ENCODE data around the gene LSAMP.

Gene LSAMP

GRCh38 chr3:116053017-116053416 is 392.3 kb downstream of the LSAMP start:
- no peak for DNase-seq (ENCODE audit: low read depth in 2 of 2)

- DNase-seq (ENCODE audit: low read depth in 2 of 2): no peak
Observed at GRCh38 chr3:116052602-116053001, 392.7 kb downstream of the LSAMP start.

DNA sequence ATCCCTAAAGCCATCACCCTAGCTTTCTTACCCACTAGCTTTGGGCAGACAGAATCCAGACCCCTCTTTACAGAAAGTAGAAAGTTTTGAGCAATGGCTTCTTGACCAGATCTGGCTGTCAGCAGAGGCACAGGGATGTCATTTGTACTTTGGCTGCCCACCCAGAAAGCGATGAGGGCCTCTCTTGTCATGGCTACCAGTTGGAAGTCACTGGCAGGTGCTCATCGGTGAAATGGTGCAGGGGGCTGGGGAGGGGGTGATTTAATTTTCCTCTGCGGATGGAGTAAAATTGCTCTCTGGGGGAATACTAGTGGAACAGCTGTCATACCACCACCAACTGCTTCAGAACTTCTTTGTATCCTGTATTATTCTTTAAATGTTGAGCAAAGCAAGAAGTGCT is 393.7 kb downstream of the LSAMP start:
- no peak for DNase-seq (ENCODE audit: low read depth in 2 of 2)

GRCh38 chr3:116051040-116051439 is 394.2 kb downstream of the LSAMP start:
- no peak for DNase-seq (ENCODE audit: low read depth in 2 of 2)

- DNase-seq (ENCODE audit: low read depth in 2 of 2): no peak
Observed at GRCh38 chr3:116050311-116050915, 394.9 kb downstream of the LSAMP start.

- no peak for DNase-seq (ENCODE audit: low read depth in 2 of 2)
Observed at GRCh38 chr3:116048991-116049390, 396.3 kb downstream of the LSAMP start.

- DNase-seq (ENCODE audit: low read depth in 2 of 2): no peak
Observed at GRCh38 chr3:116046350-116046749, 398.9 kb downstream of the LSAMP start.

DNA sequence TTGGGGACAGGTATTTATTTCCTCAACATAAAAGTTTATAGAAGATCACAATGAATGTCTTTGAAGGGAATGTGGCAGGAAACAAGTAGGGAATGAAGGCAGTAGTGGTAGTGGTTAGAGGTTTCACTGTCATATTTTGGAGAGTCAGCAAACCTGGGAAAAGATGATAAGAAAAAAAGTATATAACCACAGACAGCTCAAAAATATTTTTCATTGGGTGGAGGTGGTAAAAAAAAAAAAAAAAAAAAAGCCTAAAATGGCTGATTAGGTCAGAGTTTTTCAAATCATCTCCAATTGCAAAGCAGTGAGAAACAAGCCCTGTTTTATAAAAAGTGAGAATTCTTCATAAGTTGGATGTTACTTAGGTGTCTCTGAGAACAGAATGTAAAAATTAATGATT is 400.0 kb downstream of the LSAMP start:
- no peak for DNase-seq (ENCODE audit: low read depth in 2 of 2)

DNA sequence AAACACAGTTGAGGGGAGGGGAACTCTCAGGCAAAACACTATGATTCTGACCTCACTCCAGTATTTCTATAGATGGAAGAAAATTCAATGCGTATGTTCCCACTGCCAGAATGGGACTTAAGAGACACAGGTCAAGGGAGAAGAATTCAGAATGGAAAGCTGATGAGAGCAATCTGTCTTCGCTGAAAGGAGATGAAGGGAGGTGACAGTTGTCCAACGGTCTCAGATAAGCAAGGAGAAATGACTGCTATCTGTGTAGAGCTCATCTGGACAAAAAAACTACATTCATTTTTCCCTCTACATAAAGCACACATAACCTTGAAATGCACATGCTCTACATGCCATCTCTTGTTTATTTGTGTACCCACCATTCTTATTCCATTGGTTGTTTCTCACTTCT is 405.1 kb downstream of the LSAMP start:
- no peak for DNase-seq (ENCODE audit: low read depth in 2 of 2)

- DNase-seq (ENCODE audit: low read depth in 2 of 2): no peak
Observed at GRCh38 chr3:116039651-116039985, 405.7 kb downstream of the LSAMP start.

GRCh38 chr3:116038968-116039650 is 406.2 kb downstream of the LSAMP start:
- peak; percentile 26 to 35 for DNase-seq (ENCODE audit: low read depth in 2 of 2)

GRCh38 chr3:116037954-116038911 is 407.1 kb downstream of the LSAMP start:
- no peak for DNase-seq (ENCODE audit: low read depth in 2 of 2)

GRCh38 chr3:116035429-116035828 is 409.9 kb downstream of the LSAMP start:
- no peak for DNase-seq (ENCODE audit: low read depth in 2 of 2)

GRCh38 chr3:116034794-116035193 is 410.5 kb downstream of the LSAMP start:
- DNase-seq (ENCODE audit: low read depth in 2 of 2): no peak

DNA sequence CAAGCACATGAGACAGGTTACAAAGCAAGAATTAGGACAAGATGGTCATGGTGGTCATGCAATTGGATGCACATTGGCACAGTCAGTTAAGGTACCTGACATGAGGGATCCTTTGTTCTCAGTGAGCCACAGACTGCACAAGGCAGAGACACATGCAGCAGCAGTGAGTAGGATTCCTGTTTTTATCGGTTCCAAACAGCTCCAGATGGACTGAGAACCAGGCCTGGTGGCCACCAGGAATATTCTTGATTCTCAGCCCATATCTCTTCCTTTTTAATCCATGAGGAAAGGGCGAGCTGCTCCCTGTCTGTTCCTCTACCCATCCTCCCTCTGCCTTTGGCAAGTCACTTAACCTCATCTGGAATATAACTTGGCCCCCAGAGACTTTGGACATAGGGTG is 411.2 kb downstream of the LSAMP start:
- DNase-seq (ENCODE audit: low read depth in 2 of 2): no peak

DNA sequence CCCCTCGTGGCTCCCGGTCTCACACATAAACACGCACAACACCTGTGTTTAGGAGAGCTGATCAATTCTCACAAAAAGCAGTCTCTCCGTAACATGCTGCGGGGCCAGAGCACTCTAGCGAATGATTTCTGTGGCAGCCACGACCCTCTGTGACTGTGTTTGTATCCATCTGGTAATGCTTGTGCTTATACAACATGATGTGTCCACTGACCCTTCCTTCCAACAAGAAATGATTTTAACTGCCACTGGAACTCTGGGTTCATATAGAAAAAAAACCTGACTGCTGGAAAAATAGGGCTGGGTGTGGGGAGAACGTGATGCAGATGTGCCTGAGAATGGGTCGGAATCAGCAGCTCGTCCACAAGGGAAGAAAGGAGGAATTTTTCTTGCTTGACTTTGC is 411.8 kb downstream of the LSAMP start:
- DNase-seq (ENCODE audit: low read depth in 2 of 2): no peak

DNA sequence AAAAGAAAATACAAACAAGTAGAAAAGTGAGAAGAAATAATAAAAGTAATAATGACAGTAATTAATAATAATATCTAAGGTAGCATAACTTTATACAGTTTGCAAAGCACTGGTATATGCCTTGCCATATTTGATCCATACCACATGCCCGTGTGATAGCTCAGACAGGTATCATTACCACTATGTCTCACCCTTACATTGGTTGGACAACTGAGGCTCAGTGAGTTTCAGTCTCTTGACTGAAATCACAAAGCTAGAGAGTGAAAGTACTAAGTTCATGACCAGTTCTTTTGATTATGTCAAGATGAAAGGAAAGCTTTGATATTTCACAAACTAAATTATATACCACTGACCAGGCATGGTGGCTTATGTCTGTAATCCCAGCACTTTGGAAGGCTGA is 413.1 kb downstream of the LSAMP start:
- DNase-seq (ENCODE audit: low read depth in 2 of 2): no peak

- DNase-seq (ENCODE audit: low read depth in 2 of 2): no peak
Observed at GRCh38 chr3:116030131-116030850, 415.0 kb downstream of the LSAMP start.

- DNase-seq (ENCODE audit: low read depth in 2 of 2): no peak
Observed at GRCh38 chr3:116029266-116029665, 416.0 kb downstream of the LSAMP start.

GRCh38 chr3:116028157-116028556 is 417.1 kb downstream of the LSAMP start:
- no peak for DNase-seq (ENCODE audit: low read depth in 2 of 2)

DNA sequence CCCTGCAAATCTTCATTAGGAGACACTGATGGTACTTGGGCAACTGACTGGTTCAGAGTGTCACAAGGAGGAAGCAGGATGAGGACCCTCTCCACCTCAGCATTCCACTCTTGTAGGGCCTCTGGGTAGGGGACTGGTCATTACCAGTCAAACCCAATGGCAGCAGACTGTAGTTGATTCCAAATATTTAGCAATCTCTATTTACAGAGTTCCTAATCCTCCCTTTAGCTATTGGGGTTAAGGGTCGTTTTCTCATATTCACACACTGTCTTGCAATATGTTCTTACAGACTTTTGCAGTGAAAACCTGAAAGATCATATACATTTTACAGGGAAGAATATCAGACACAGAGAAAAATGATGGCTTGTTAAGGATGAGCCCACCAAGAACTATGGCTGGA is 424.3 kb downstream of the LSAMP start:
- DNase-seq (ENCODE audit: low read depth in 2 of 2): no peak

DNA sequence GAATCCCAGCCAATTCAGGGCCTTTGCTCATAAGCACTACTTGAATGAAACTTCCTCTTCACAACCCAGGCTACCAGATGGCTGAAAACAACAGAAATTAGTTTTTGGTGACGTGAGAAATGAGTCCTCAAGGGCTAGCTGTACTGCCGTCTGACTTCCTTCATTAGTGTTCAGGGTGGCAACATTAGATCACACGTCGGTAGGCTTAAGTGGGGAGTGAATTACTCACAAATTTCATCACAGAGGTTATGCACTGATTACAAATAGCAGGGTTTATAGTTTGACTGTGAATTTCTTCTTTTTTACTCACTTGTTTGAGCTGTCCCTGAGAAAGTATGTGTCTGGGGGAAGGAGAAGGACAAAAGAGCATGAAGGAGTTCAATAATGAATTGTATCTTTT is 424.8 kb downstream of the LSAMP start:
- DNase-seq (ENCODE audit: low read depth in 2 of 2): no peak
